T1000 (cell line): Measurements from ENCODE around the gene SCAF1.

Experiments
- DNase-seq: peaks from one replicate; lab custom pipeline; 2025; ENCODE audit warnings: mixed read lengths; lab: John Stamatoyannopoulos, UW

Gene SCAF1

GRCh38 chr19:49646586-49646985 is 4.6 kb downstream of the SCAF1 start:
- no peak for DNase-seq

DNA sequence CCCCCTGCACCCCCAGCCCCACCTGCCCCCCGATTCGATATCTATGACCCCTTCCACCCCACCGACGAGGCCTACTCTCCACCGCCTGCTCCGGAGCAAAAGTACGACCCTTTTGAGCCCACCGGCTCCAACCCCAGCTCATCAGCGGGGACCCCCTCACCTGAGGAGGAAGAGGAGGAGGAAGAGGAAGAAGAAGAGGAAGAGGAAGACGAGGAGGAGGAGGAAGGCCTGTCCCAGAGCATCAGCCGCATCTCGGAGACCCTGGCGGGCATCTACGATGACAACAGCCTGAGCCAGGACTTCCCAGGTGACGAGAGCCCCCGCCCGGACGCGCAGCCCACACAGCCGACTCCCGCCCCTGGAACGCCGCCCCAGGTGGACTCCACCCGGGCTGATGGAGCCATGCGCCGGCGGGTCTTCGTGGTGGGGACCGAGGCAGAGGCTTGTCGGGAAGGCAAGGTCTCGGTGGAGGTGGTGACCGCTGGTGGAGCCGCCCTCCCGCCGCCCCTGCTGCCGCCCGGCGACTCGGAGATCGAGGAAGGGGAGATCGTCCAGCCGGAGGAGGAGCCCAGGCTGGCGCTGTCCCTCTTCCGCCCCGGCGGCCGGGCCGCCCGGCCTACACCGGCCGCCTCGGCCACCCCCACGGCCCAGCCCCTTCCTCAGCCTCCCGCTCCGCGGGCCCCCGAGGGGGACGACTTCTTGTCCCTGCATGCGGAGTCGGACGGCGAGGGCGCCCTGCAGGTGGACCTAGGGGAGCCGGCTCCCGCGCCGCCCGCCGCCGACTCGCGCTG is 9.2 kb downstream of the SCAF1 start:
- no peak for DNase-seq

DNA sequence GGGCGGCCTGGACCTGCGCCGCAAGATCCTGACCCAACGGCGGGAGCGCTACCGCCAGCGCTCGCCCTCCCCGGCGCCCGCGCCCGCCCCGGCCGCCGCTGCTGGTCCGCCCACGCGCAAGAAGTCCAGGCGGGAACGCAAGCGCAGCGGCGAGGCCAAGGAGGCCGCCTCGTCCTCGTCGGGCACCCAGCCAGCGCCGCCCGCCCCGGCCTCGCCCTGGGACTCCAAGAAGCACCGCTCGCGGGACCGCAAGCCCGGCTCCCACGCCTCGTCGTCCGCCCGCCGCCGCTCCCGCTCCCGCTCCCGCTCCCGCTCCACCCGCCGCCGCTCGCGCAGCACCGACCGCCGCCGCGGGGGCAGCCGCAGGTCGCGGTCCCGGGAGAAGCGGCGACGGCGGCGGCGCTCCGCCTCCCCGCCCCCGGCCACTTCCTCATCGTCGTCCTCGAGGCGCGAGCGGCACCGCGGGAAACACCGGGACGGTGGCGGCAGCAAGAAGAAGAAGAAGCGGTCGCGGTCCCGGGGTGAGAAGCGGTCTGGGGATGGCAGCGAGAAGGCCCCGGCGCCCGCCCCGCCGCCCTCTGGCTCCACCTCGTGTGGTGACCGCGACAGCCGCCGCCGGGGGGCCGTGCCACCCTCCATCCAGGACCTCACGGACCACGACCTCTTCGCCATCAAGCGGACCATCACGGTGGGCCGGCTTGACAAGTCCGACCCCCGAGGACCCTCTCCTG is 10.0 kb downstream of the SCAF1 start:
- no peak for DNase-seq

GRCh38 chr19:49652551-49653465 is 10.8 kb downstream of the SCAF1 start:
- DNase-seq = no peak

GRCh38 chr19:49653466-49653806 is 11.4 kb downstream of the SCAF1 start:
- no peak for DNase-seq

DNA sequence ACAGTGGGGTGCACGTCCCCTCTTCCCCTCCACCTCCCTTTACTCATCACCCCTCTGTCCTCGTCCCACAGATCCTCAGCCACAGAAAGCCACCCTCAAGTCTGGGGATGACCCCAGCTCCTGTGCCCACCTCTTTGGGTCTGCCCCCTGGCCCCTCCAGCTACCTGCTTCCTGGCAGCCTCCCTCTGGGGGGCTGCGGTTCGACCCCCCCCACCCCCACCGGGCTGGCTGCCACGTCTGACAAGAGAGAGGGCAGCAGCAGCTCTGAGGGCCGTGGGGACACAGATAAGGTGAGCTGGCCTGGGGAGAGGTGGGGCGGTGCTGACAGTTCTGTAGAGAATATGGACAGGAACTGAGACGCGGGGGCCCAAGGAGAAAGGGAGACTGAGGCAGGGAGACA is 12.6 kb downstream of the SCAF1 start:
- no peak for DNase-seq

- no peak for DNase-seq
These were observed 13.8 kb downstream of the SCAF1 start for GRCh38 chr19:49655570-49656455.

DNA sequence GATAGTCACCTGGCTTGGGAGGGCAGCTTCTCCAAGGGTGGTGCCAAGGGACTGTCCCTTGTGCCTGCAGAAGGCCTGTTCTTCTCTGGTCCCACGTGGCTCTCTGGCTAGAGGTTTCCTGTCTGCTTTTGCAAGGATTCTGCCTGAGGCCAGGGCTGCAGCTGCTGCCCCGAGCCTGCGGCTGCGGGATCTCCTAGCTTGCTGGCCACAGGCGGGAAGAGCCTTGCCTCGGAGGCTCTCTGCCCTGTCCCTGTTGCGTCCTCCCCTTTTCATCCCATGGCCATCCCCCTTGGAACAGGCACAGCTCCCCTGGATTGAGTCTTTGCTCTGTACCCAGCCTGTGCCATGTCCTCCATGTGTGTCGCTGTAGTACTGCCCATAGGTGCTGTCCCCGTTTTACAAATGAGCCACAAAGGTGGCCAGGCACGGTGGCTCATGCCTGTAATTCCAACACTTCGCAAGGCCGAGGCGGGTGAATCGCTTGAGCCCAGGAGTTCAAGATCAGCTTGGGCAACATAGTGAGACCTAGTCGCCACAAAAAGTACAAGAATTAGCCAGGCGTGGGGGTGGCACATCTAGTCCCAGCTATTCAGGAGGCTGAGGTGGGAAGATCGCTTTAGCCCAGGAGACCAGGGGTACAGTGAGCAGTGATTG is 14.6 kb downstream of the SCAF1 start:
- no peak for DNase-seq

GRCh38 chr19:49657493-49658138 is 15.6 kb downstream of the SCAF1 start:
- no peak for DNase-seq

DNA sequence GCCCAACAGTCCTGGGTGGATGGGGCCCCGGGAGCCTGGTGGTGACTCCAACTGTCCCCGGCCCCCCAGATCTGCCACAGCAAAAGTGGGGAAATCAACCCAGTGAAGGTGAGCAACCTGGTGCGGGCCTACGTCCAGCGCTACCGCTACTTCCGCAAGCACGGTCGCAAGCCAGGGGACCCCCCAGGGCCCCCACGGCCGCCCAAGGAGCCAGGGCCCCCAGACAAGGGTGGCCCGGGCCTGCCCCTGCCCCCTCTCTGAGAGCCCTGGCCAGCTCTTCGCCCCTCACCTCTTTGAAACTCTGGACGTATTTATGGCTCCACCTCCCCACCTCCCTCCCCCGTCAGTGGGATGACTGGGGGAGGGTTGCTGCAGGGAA is 16.1 kb downstream of the SCAF1 start:
- DNase-seq = no peak

DNA sequence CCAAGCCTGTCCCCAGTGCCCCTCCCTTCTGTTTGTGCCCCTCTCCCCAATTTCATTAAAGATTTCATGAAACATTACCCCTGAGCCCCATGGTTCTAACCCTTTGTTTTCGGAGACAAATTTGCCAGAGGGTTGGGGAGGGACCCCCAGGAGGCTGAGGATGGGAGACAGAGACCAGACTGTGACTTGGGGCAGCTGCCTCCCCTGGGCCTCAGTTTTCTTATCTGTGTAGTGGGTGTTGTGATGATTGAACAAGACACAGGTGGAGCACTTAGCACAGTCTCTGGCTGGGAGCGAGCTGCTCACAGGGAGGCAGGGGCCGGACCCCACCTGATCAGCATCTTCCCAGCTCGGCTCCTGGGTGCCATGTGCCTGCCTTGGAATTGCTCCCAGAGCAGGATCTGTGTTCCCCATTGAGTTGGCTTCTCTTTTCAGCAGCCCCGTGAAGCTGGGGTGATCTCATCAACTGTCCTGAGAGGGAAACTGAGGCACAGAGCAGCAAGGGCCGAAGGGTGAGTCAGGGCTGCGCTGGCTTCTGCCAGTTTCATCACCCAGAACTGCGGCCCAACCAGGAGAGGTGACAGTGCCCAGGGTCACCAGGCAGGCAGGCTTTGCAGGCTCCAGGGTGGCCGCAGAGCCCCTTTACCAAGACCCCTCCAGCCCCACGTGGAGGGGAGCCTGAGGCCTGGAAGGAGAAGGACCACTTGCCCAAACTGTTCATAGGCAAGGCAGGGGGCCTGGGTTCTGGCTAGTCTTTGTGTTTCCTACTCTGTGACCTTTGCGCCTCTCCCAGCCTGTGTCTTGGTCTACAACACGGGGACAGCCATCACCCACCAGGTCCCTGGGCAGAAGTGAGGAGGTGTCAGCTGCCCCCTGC is 16.8 kb downstream of the SCAF1 start:
- no peak for DNase-seq

GRCh38 chr19:49660338-49660961 is 18.4 kb downstream of the SCAF1 start:
- no peak for DNase-seq

GRCh38 chr19:49662011-49662410 is 20.0 kb downstream of the SCAF1 start:
- DNase-seq = no peak

DNA sequence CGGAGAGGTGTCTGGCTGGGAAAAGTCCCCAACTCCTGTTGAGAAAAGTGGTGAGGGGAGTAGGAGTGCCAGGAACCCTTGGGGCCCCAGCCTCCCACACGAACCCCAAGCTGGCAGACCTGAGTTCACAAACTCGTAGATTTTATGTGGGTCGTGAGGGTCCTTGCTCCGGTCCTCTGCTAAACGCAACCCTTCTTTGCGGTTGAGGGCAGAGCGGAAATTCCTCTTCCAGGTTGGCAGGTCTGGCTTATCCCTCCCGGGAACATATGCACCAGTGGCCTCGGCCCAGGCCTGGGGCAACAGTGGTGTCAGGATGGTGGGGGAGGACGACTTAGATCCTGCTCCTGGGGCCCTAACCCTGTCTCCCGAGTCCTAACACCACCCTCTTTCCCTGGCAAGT is 21.2 kb downstream of the SCAF1 start:
- no peak for DNase-seq

DNA sequence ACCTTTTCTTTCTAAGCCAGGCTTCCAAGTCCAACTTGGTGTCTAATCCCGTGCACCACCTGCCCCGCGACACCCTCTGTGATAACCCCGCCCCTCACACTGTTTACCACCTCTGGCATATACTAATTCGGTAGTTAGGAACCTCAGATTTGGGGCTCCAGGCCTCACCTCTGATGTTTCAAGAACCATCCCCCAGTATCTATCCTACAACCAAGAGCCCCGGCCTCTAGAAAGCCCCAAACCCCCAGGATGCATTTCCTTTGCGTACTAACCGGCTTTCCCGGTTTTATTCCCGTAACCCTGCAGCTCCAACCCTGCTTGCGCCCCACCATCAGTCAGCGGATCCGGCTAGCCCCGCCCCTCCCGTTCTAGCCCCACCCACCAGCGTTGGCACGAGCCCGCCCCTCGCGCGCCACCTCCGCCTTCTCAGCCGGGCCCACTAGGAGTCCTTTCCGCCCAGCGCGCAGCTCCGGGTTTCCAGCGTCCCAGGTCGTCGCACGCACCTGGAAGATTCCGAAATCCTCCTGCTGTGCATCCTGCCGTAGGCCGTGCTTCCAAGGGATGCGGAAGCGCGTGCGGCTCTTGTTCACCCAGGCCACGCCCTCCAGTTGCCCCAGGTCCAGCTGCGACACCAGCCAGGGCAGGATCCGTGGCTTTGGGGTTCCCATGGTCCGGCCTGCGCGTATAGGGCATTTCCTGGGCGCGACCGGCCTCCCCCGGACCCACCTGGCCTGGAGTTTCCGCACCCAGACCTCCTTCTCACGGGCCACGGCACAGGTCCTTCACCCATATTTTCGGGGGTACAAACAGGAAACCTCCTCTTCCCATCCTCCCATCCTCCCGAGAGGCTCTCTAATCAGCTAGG is 22.4 kb downstream of the SCAF1 start:
- peak; percentile 68 for DNase-seq

- no peak for DNase-seq
These were observed 23.0 kb downstream of the SCAF1 start for GRCh38 chr19:49665036-49665350.

DNA sequence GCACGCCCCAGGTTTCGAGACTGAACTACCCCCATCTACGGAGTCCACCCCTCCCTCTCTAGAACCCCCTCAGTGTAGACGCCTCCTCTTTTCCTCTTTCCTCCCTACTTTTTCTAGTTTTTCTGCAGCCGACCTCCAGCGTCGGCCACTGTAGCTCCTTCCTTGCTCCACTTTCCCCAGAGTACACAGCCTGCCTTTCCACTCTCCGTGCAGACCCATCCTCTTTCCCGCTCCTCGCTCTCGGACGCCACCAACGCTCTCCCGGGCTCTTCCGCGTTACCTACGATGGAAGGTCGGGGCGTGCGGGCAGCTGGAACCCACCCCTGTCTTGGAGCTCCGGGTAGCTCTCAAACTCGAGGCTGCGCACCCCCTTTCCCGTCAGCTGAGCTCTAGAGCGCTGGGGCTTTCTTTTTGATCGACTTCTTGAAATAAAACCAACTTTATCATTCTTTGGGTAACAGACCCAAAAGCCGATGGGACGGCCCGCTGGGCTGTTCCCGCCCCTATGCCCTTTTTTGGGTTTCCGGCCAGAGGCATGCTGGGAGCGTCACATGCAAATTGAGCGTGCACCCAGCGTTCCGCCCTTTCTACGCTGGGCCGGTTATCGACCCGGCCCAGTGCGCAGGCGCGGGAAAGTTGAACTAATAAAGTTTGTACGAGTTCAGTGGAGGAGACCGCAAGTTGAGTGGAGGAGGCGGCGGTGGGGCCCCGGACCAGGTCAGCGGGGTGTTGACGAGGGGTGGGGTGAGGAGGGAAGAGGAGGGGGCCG is 23.5 kb downstream of the SCAF1 start, which contains the start of the genes BCL2L12 and IRF3:
TSS of gene BCL2L12 (plus strand) at position 583 of the 769 bp plus-strand sequence. CDS start 760 bp downstream, outside the sequence.
TSS of gene IRF3 (minus strand) at position 507 of the 769 bp plus-strand sequence. CDS start 1,019 bp downstream, outside the sequence.
- peak; percentile 95 for DNase-seq
